Large intestine (tissue), 3 donors: Measurements from ENCODE around the gene CCZ1B. TPM values are rescaled to one million over a fixed set of nuclear protein-coding genes. Genes with fewer than 3 reads are reported as not detected.
"Not testable (repeated sequence)": the region's sequence is repeated elsewhere in the genome, so short reads cannot be mapped to it uniquely, and the experiment has no call there.

Experiments used
- DNase-seq, 2 donors: peaks; one replicate each; pipeline versions ENCODE4 v3.0.0 to v3.0.0-alpha.2; 2013
- H3K27ac ChIP-seq: one replicate; pipeline ENCODE4 v1.5.1; 2013; ENCODE audit warnings: low read length
- H3K27me3 ChIP-seq: 2 replicates; pipeline ENCODE4 v1.6.1; 2013; ENCODE audit warnings: low read length; ENCODE audit not compliant: control insufficient read depth, insufficient read depth
- H3K36me3 ChIP-seq: 2 replicates; pipeline ENCODE4 v1.6.1; 2013; ENCODE audit warnings: low read length; ENCODE audit not compliant: control insufficient read depth, insufficient read depth
- H3K4me1 ChIP-seq: one replicate; pipeline ENCODE4 v1.6.1; 2013; ENCODE audit warnings: low read length; ENCODE audit not compliant: control insufficient read depth, insufficient read depth
- H3K4me3 ChIP-seq: one replicate; pipeline ENCODE4 v1.5.1; 2013; ENCODE audit warnings: low read length
- H3K9me3 ChIP-seq: one replicate; pipeline ENCODE4 v1.6.1; 2013; ENCODE audit warnings: mild to moderate bottlenecking, low read depth, low read length, moderate library complexity; ENCODE audit not compliant: control insufficient read depth
- WGBS: methylation state at CpG from one replicate; pipeline ENCODE4 v1.1.5; 2013; ENCODE audit warnings: low lambda C conversion rate; ENCODE audit not compliant: insufficient coverage; 5-methylcytosine and 5-hydroxymethylcytosine counted together
- polyA plus RNA-seq: library from polyadenylated mRNA; unstranded; fragments of 120-200 nt; gene quantifications from one replicate; pipeline ENCODE4 v1.2.1, GENCODE V29; 2013

The CCZ1B gene
- polyA plus RNA-seq, 1 donor: 50.5 TPM

- not testable (repeated sequence) for H3K27me3 ChIP-seq, DNase-seq, H3K9me3 ChIP-seq, H3K36me3 ChIP-seq, H3K27ac ChIP-seq, H3K4me3 ChIP-seq, H3K4me1 ChIP-seq
- WGBS: no CpG with 5 or more reads among the region's 2 CpGs
These were observed 25.7 kb downstream of the CCZ1B start for GRCh38 chr7:6800331-6800730.

- H3K36me3 ChIP-seq, H3K9me3 ChIP-seq, H3K27me3 ChIP-seq, H3K27ac ChIP-seq, H3K4me3 ChIP-seq, H3K4me1 ChIP-seq, DNase-seq: not testable (repeated sequence)
- no CpG with 5 or more reads among the region's 12 CpGs for WGBS
These were observed 26.2 kb downstream of the CCZ1B start for GRCh38 chr7:6799887-6800286.

- H3K4me1 ChIP-seq, H3K36me3 ChIP-seq, H3K4me3 ChIP-seq, H3K27me3 ChIP-seq, H3K27ac ChIP-seq, DNase-seq, H3K9me3 ChIP-seq: not testable (repeated sequence)
- no CpG with 5 or more reads among the region's 8 CpGs for WGBS
These were observed 28.0 kb downstream of the CCZ1B start for GRCh38 chr7:6798047-6798446.

GRCh38 chr7:6797218-6797617, 28.9 kb downstream of the CCZ1B start:
- not testable (repeated sequence) for H3K4me1 ChIP-seq, H3K9me3 ChIP-seq, H3K27ac ChIP-seq, H3K4me3 ChIP-seq, H3K27me3 ChIP-seq, H3K36me3 ChIP-seq
- no CpG with 5 or more reads among the region's 5 CpGs for WGBS
- peak; percentile 3 to 54 for DNase-seq

GRCh38 chr7:6794276-6794675, 31.8 kb downstream of the CCZ1B start:
- H3K4me3 ChIP-seq, H3K36me3 ChIP-seq, H3K27me3 ChIP-seq, H3K27ac ChIP-seq, DNase-seq, H3K4me1 ChIP-seq, H3K9me3 ChIP-seq: not testable (repeated sequence)
- WGBS: no CpG with 5 or more reads among the region's 11 CpGs

- peak in 1 of 2 donors; percentile 1 for DNase-seq
- not testable (repeated sequence) for H3K36me3 ChIP-seq, H3K27ac ChIP-seq, H3K4me3 ChIP-seq, H3K27me3 ChIP-seq, H3K9me3 ChIP-seq, H3K4me1 ChIP-seq
- WGBS: no CpG with 5 or more reads among the region's 15 CpGs
These were observed 33.8 kb downstream of the CCZ1B start for GRCh38 chr7:6792113-6792872.

- no CpG with 5 or more reads among the region's 13 CpGs for WGBS
- H3K4me1 ChIP-seq, H3K36me3 ChIP-seq, DNase-seq, H3K27ac ChIP-seq, H3K9me3 ChIP-seq, H3K4me3 ChIP-seq, H3K27me3 ChIP-seq: not testable (repeated sequence)
These were observed 36.7 kb downstream of the CCZ1B start for GRCh38 chr7:6789353-6789752.

- H3K27me3 ChIP-seq, H3K9me3 ChIP-seq, H3K27ac ChIP-seq, H3K4me1 ChIP-seq, H3K36me3 ChIP-seq, DNase-seq, H3K4me3 ChIP-seq: not testable (repeated sequence)
- no CpG with 5 or more reads among the region's 6 CpGs for WGBS
These were observed 44.5 kb downstream of the CCZ1B start for GRCh38 chr7:6781581-6781980.

GRCh38 chr7:6761186-6761585, 64.9 kb downstream of the CCZ1B start:
- H3K27ac ChIP-seq, H3K4me3 ChIP-seq, DNase-seq, H3K4me1 ChIP-seq, H3K36me3 ChIP-seq, H3K9me3 ChIP-seq, H3K27me3 ChIP-seq: not testable (repeated sequence)
- WGBS: no CpG with 5 or more reads among the region's 12 CpGs

- H3K36me3 ChIP-seq, H3K4me1 ChIP-seq, H3K9me3 ChIP-seq, H3K27me3 ChIP-seq, H3K27ac ChIP-seq, H3K4me3 ChIP-seq: not testable (repeated sequence)
- no CpG with 5 or more reads among the region's 38 CpGs for WGBS
- DNase-seq: peak in 1 of 2 donors; percentile 1
These were observed 72.1 kb downstream of the CCZ1B start, which contains the start of gene RSPH10B2 for GRCh38 chr7:6753964-6754363. RSPH10B2 (plus strand) TSS chr7:6754103; CDS start chr7:6757678, 3,575 bp downstream.

GRCh38 chr7:6750173-6750572, 75.9 kb downstream of the CCZ1B start:
- not testable (repeated sequence) for H3K4me1 ChIP-seq, DNase-seq, H3K27ac ChIP-seq, H3K27me3 ChIP-seq, H3K36me3 ChIP-seq, H3K9me3 ChIP-seq, H3K4me3 ChIP-seq
- no CpG with 5 or more reads among the region's 6 CpGs for WGBS
